Measurements from ENCODE around the gene RNF169.

DNA sequence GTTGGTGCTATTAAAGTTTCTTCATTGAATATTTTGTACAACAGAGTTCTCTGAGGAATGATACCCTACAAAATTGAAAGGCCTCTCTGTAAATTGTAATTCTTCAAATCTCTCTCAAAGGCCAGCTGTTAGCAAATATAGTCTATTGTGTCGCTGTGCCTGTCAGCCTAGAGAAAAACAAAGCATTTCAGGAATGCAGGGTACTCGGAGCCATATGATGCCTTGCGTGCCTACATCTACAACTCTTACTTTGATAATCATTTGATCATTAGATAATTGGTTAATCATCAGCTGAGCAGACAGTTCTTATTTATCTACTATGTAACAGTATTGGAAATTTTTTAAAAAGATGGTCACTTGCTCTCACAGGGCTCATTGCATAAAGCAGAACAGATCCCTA, 67.3 kb downstream of the RNF169 start:
- TF ChIP-seq, protein P1, sequence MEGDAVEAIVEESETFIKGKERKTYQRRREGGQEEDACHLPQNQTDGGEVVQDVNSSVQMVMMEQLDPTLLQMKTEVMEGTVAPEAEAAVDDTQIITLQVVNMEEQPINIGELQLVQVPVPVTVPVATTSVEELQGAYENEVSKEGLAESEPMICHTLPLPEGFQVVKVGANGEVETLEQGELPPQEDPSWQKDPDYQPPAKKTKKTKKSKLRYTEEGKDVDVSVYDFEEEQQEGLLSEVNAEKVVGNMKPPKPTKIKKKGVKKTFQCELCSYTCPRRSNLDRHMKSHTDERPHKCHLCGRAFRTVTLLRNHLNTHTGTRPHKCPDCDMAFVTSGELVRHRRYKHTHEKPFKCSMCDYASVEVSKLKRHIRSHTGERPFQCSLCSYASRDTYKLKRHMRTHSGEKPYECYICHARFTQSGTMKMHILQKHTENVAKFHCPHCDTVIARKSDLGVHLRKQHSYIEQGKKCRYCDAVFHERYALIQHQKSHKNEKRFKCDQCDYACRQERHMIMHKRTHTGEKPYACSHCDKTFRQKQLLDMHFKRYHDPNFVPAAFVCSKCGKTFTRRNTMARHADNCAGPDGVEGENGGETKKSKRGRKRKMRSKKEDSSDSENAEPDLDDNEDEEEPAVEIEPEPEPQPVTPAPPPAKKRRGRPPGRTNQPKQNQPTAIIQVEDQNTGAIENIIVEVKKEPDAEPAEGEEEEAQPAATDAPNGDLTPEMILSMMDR (IDR thresholded peaks at IDR 0.05): no peak
- no peak for TF ChIP-seq POLR2A (IDR thresholded peaks at IDR 0.05)
- TF ChIP-seq POLR2AphosphoS5 (IDR thresholded peaks at IDR 0.05; ENCODE audit: insufficient read depth in 1 of 2, low read depth in 1 of 2): no peak
